ENCODE data around the gene GAPDHS.

DNA sequence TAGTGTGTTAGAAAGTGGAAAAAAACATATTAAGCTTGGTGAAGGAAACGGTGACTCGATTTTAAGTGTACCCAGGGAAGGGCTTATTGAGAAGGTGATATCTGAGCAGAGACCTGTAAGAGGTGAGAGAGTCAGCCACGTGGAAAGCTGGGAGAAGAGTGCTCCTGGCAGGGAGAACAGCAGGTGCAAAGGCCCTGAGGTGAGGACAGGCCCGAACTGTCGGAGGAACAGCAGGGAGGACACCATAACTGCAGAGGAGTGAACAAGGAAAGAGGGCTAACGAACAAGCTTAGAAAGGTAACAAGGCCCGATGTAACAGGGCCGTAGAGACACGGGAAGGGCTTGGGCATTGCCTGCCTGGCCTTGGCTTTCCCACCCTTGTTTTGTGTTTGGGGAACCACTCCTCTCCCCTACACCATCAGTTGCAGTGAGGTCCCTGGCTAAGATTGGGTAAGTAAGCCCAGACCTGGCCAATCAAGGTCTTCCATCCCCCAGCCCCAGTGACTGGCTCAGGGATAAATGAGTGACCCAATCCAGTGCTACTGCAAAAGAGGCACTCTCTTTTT lies 22.9 kb downstream of the GAPDHS start:
- no peak for TF ChIP-seq POLR2A (IDR thresholded peaks at IDR 0.05)
- TF ChIP-seq, protein P1, sequence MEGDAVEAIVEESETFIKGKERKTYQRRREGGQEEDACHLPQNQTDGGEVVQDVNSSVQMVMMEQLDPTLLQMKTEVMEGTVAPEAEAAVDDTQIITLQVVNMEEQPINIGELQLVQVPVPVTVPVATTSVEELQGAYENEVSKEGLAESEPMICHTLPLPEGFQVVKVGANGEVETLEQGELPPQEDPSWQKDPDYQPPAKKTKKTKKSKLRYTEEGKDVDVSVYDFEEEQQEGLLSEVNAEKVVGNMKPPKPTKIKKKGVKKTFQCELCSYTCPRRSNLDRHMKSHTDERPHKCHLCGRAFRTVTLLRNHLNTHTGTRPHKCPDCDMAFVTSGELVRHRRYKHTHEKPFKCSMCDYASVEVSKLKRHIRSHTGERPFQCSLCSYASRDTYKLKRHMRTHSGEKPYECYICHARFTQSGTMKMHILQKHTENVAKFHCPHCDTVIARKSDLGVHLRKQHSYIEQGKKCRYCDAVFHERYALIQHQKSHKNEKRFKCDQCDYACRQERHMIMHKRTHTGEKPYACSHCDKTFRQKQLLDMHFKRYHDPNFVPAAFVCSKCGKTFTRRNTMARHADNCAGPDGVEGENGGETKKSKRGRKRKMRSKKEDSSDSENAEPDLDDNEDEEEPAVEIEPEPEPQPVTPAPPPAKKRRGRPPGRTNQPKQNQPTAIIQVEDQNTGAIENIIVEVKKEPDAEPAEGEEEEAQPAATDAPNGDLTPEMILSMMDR (IDR thresholded peaks at IDR 0.05): no peak
